Epithelial cell of alveolus of lung (primary cell): ENCODE results near the gene KLHDC4. TPM values are rescaled to one million over a fixed set of nuclear protein-coding genes. Genes with fewer than 3 reads are reported as not detected.

Experiments used
- total RNA-seq: library from RNA; depleted of rRNA; stranded (reverse); fragments of >200 nt; gene quantifications from 2 replicates; pipeline ENCODE4 v1.2.1, GENCODE V29; 2015

KLHDC4 gene
- 10.0 and 12.0 TPM in 2 replicates for total RNA-seq

GRCh38 chr16:87765776-87766484, at the start of gene KLHDC4:
Gene KLHDC4, minus strand, starts transcription at chr16:87765986. Its CDS starts 96 bp downstream, at chr16:87765890.

Other genes with a start within 250 kb of the KLHDC4 start
- gene JPH3, start 163.5 kb downstream of the KLHDC4 start, total RNA-seq, result under 0.01 and 0.08 TPM in 2 replicates
- gene SLC7A5, start 103.5 kb upstream of the KLHDC4 start, total RNA-seq, result 17.7 and 116 TPM in 2 replicates
- not detected in 2 replicates for gene CA5A, start 170.5 kb upstream of the KLHDC4 start, total RNA-seq
- gene BANP, start 185.4 kb upstream of the KLHDC4 start, total RNA-seq, result 17.1 and 20.8 TPM in 2 replicates